Measurements from ENCODE around the gene NFX1. TPM values are rescaled to one million over a fixed set of nuclear protein-coding genes. Genes with fewer than 3 reads are reported as not detected.

Gene NFX1
- total and polyA plus RNA-seq, 2 experiments from 2014 or later: 18.5 to 19.5 TPM

DNA sequence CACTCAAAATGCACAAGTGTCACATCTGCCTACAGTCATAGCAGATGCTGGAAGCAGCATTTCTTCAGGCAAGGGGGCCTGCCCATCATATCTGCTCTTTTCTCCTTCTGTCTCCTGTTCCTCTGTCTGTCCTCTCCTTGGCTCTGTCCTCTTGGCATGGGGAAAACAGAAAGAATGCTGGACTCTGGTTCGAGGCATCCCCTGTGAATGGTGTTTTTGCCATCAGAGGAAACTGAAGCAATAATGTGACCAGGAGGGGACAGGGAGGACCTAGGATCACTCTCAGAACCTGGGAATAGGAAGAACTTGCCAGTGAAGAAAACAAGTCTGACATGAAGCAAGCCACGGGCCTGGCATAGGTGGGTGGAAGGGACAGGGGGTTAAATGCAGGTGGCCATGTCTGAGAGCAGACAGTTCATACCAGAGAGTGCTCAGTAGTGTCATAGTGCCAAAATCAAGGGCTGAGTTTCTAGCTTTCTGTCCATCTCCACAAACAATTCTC is 76.7 kb downstream of the NFX1 start:
- Histone ChIP-seq H3K9me3 (ENCODE audit: low read depth) (no peaks in the 10 kb centered on the region), H2AFZ (no peak overlapping the region), H3K4me2 (no peak overlapping the region), H3K27me3 (no peaks in the 10 kb centered on the region), H3K9me2 (replicated peaks; ENCODE audit: insufficient read depth) (no peaks in the 10 kb centered on the region), H3K27ac (no peak overlapping the region), H3K79me2 (no peaks in the 10 kb centered on the region), H3K4me1 (ENCODE audit: insufficient read depth) (no peaks in the 10 kb centered on the region), H4K20me1 (ENCODE audit: insufficient read depth, poor library complexity, severe bottlenecking) (no peaks in the 10 kb centered on the region), H3K4me3 (no peak overlapping the region), H3K36me3 (replicated peaks; ENCODE audit: insufficient read depth, low read depth) (peaks cover 3% of the 10 kb centered on the region)
- DNase-seq (ENCODE audit: low spot score): no peak
- 82% methylated on average over 2 of the region's 2 CpGs for WGBS (ENCODE audit: low lambda C conversion rate, missing lambda C conversion rate)
- TF ChIP-seq, protein P1, sequence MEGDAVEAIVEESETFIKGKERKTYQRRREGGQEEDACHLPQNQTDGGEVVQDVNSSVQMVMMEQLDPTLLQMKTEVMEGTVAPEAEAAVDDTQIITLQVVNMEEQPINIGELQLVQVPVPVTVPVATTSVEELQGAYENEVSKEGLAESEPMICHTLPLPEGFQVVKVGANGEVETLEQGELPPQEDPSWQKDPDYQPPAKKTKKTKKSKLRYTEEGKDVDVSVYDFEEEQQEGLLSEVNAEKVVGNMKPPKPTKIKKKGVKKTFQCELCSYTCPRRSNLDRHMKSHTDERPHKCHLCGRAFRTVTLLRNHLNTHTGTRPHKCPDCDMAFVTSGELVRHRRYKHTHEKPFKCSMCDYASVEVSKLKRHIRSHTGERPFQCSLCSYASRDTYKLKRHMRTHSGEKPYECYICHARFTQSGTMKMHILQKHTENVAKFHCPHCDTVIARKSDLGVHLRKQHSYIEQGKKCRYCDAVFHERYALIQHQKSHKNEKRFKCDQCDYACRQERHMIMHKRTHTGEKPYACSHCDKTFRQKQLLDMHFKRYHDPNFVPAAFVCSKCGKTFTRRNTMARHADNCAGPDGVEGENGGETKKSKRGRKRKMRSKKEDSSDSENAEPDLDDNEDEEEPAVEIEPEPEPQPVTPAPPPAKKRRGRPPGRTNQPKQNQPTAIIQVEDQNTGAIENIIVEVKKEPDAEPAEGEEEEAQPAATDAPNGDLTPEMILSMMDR (IDR thresholded peaks at IDR 0.05; ENCODE audit: poor library complexity): no peak
- TF ChIP-seq EZH2phosphoT487 (IDR thresholded peaks at IDR 0.05; ENCODE audit: low read depth, severe bottlenecking, unreplicated experiment) (no peak), EZH2 (IDR thresholded peaks at IDR 0.05; ENCODE audit: borderline replicate concordance) (no peak)

DNA sequence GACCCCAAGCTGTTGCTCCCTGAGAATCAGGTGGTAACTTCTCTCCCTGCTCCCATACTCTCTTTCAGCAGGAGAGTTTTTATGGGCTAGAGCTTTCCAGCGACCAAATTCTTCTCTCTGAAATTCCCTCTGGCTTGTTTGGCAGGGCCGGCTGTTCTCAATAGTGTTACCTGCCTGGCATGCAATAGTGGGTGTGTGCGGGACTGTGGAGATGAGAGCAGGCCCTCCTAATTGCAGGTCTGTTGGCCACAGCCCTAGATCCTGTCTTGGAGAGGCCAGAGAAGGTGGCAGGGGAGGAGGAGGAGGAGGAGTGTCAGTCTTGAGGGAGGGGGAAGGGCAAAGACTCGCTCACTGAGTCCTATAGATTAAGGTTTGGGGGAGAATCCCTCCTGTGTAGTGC is 82.6 kb downstream of the NFX1 start:
- H3K27ac ChIP-seq: no peak overlapping the region
- no peaks in the 10 kb centered on the region for H3K9me3 ChIP-seq (ENCODE audit: low read depth)
- no peaks in the 10 kb centered on the region for H3K36me3 ChIP-seq (replicated peaks; ENCODE audit: insufficient read depth, low read depth)
- H3K4me1 ChIP-seq (ENCODE audit: insufficient read depth): no peaks in the 10 kb centered on the region
- no peak overlapping the region for H3K4me2 ChIP-seq
- no peak overlapping the region for H2AFZ ChIP-seq
- no peak for TF ChIP-seq EZH2phosphoT487 (IDR thresholded peaks at IDR 0.05; ENCODE audit: low read depth, severe bottlenecking, unreplicated experiment)
- TF ChIP-seq, protein P1 (IDR thresholded peaks at IDR 0.05; ENCODE audit: poor library complexity): no peak
- no peak for TF ChIP-seq EZH2 (IDR thresholded peaks at IDR 0.05; ENCODE audit: borderline replicate concordance)
- no peaks in the 10 kb centered on the region for H3K79me2 ChIP-seq
- H3K27me3 ChIP-seq: no peaks in the 10 kb centered on the region
- no peak overlapping the region for H3K4me3 ChIP-seq
- H3K9me2 ChIP-seq (replicated peaks; ENCODE audit: insufficient read depth): no peaks in the 10 kb centered on the region
- no peak for DNase-seq (ENCODE audit: low spot score)
- no peaks in the 10 kb centered on the region for H4K20me1 ChIP-seq (ENCODE audit: insufficient read depth, poor library complexity, severe bottlenecking)
- 73% methylated on average over 3 of the region's 4 CpGs for WGBS (ENCODE audit: low lambda C conversion rate, missing lambda C conversion rate)

DNA sequence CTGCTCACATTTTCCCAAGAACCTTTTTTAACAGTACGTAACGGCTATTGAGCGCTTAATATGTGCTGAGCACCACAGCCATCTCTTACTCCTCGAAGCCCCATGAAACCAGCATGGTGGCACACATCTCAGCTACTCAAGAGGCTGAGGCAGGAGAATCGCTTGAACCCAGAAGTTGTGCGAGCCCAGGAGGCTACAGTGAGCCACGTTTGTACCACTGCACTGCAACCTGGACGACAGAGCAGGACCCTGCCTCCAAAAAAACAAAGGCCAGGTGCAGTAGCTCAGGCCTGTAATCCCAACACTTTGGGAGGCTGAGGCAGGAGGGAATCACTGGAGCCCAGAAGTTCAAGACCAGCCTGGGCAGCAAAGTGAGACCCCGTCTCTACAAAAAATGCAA is 83.9 kb downstream of the NFX1 start:
- H3K4me1 ChIP-seq (ENCODE audit: insufficient read depth): no peaks in the 10 kb centered on the region
- no peaks in the 10 kb centered on the region for H3K9me2 ChIP-seq (replicated peaks; ENCODE audit: insufficient read depth)
- H3K9me3 ChIP-seq (ENCODE audit: low read depth): no peaks in the 10 kb centered on the region
- H3K79me2 ChIP-seq: no peaks in the 10 kb centered on the region
- TF ChIP-seq, protein P1 (IDR thresholded peaks at IDR 0.05; ENCODE audit: poor library complexity): no peak
- TF ChIP-seq EZH2 (IDR thresholded peaks at IDR 0.05; ENCODE audit: borderline replicate concordance): no peak
- no peak for TF ChIP-seq EZH2phosphoT487 (IDR thresholded peaks at IDR 0.05; ENCODE audit: low read depth, severe bottlenecking, unreplicated experiment)
- H3K36me3 ChIP-seq (replicated peaks; ENCODE audit: insufficient read depth, low read depth): no peaks in the 10 kb centered on the region
- no peak overlapping the region for H2AFZ ChIP-seq
- no peaks in the 10 kb centered on the region for H3K27me3 ChIP-seq
- no peak for DNase-seq (ENCODE audit: low spot score)
- H3K4me2 ChIP-seq: no peak overlapping the region
- H4K20me1 ChIP-seq (ENCODE audit: insufficient read depth, poor library complexity, severe bottlenecking): no peaks in the 10 kb centered on the region
- 90% methylated on average over 9 of the region's 9 CpGs for WGBS (ENCODE audit: low lambda C conversion rate, missing lambda C conversion rate)
- H3K4me3 ChIP-seq: no peak overlapping the region
- no peak overlapping the region for H3K27ac ChIP-seq

All from hepatocyte (in vitro differentiated cells).